Measurements from ENCODE around the gene SLC24A4. TPM values are rescaled to one million over a fixed set of nuclear protein-coding genes. Genes with fewer than 3 reads are reported as not detected.

SLC24A4 gene
- total RNA-seq, 1 donor from 2014 or later, result 0.82 TPM

DNA sequence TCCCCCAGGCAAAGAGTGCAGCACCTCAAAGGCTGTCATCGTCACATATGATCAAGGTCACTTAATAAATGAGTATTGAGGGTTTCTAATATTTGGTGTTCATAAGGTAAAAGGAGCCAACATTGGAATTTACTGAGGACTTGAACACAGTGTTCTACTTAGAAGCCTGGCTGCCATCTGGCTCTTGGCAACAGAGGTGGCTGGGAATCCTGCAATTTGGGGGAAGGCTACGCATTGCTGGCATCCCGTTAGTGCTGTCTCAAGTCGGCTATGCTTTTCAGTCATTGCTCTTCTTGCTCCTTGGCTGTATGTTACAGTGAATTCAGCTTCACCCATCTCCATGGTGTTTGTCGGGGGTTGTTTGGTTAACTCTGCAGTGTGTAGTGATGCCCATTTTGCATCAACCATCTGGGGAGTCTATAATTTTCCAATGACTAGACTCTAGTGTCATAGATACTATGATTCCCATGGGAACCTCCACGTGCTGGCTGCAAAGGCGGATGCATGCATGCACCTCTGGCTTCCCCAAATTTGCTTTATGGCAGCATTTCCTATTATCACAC lies 12.9 kb upstream of the SLC24A4 start:
- H3K4me3 Mint-ChIP-seq, result no peak overlapping the region
- no peaks in the 10 kb centered on the region for H3K4me1 Mint-ChIP-seq (ENCODE audit: unreplicated experiment)
- DNase-seq (ENCODE audit: extremely low spot score, unreplicated experiment), result no peak
- H3K36me3 Mint-ChIP-seq, result no peaks in the 10 kb centered on the region
- TF ChIP-seq, protein P1, sequence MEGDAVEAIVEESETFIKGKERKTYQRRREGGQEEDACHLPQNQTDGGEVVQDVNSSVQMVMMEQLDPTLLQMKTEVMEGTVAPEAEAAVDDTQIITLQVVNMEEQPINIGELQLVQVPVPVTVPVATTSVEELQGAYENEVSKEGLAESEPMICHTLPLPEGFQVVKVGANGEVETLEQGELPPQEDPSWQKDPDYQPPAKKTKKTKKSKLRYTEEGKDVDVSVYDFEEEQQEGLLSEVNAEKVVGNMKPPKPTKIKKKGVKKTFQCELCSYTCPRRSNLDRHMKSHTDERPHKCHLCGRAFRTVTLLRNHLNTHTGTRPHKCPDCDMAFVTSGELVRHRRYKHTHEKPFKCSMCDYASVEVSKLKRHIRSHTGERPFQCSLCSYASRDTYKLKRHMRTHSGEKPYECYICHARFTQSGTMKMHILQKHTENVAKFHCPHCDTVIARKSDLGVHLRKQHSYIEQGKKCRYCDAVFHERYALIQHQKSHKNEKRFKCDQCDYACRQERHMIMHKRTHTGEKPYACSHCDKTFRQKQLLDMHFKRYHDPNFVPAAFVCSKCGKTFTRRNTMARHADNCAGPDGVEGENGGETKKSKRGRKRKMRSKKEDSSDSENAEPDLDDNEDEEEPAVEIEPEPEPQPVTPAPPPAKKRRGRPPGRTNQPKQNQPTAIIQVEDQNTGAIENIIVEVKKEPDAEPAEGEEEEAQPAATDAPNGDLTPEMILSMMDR (conservative IDR thresholded peaks at IDR 0.05), result no peak
- H3K27me3 Mint-ChIP-seq, result peaks cover 17% of the 10 kb centered on the region
- H3K9me3 Mint-ChIP-seq, result no peaks in the 10 kb centered on the region
- H3K27ac Mint-ChIP-seq, result no peak overlapping the region

DNA sequence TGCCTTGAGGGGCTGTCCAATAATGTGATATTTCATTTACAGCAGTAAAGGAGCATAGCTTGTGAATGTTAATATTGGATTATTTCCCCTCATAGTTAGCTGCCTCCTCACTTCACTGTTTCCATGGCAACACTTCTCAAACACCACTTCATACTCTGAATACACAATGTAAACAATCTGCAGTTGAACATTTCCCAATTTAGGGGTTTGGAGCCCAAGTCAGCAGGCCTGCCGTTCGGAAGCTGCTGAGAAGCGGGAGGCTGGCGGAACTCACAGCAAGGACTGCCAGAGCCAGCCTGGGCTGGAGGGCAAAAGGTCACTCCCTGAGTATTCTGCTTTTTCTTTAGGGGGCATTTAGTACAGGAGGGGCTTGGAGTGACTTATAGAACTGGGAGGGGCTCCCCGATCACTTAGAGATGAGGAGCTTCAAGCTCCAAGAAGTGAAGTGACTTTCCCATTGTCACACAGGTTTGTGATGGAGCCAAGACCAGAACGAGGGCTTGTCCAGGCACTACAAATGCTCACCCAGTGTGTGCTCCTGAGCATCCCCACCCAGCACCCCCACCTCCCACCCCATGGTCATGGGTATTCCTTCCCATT lies 12.1 kb upstream of the SLC24A4 start:
- no peak for DNase-seq (ENCODE audit: extremely low spot score, unreplicated experiment)
- TF ChIP-seq, protein P1 (conservative IDR thresholded peaks at IDR 0.05), result no peak
- H3K27me3 Mint-ChIP-seq, result peaks cover 17% of the 10 kb centered on the region
- no peak overlapping the region for H3K27ac Mint-ChIP-seq
- H3K4me3 Mint-ChIP-seq, result no peak overlapping the region
- H3K36me3 Mint-ChIP-seq, result no peaks in the 10 kb centered on the region
- H3K4me1 Mint-ChIP-seq (ENCODE audit: unreplicated experiment), result no peaks in the 10 kb centered on the region
- H3K9me3 Mint-ChIP-seq, result no peaks in the 10 kb centered on the region

DNA sequence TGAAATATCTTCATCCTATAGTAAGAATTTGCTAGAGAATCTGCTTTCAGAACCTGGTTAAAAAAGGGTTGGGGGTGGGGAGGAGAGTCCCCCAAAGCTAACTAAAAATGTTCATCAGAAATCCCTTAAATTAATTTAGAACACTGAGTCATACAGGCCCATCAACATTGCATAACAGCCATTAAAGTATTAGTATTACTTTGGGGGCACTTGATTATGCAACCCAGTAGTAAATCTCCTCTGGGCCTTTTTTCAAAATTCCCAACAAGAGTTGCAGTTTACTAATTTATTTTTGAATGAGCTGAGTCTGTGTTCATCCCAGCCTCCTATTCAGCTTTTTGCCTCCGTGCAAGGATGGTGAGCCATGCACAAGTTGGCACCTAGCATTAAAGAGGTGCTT lies 8.8 kb upstream of the SLC24A4 start:
- DNase-seq (ENCODE audit: extremely low spot score, unreplicated experiment), result no peak
- TF ChIP-seq, protein P1 (conservative IDR thresholded peaks at IDR 0.05), result no peak
- H3K27me3 Mint-ChIP-seq, result peaks cover 37% of the 10 kb centered on the region
- no peaks in the 10 kb centered on the region for H3K9me3 Mint-ChIP-seq
- no peaks in the 10 kb centered on the region for H3K36me3 Mint-ChIP-seq
- no peak overlapping the region for H3K4me3 Mint-ChIP-seq
- no peaks in the 10 kb centered on the region for H3K4me1 Mint-ChIP-seq (ENCODE audit: unreplicated experiment)
- H3K27ac Mint-ChIP-seq, result no peak overlapping the region

DNA sequence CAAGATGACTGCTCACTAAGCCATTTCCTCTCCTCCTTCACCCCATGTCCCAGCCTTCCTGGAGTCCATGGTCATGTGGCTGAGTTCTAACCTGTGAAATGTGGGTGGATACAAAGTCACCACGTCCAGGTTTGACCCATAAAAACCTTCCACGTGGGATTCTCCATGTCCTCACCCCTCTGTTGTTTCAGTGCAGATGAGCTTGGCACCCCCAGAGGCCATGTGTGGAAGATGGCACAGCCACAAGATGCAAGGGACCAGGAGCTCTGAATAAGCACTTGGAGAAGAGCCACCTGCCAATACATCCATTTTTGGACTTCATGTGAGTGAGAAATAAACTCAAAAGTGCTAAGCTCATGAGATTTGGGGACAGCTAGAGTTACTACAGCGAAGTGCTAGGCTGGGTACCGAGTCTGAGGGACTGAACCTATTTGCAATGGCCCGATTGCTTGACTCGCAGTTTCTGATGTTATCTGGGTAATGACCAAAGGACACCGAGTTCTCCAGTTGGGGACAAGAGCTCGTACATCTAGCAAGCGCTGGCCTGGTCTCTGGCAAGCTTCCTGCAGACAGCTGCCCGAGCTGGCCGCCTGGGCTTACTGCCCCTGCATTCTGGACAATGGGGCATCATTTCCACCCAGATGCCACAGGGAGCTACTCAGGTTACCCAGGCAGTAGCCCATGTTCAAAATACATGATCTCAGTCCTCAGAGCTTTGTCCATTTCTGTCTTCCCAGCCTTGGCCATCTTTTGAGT lies 7.7 kb upstream of the SLC24A4 start:
- H3K9me3 Mint-ChIP-seq, result no peaks in the 10 kb centered on the region
- H3K27ac Mint-ChIP-seq, result no peak overlapping the region
- H3K36me3 Mint-ChIP-seq, result no peaks in the 10 kb centered on the region
- H3K27me3 Mint-ChIP-seq, result peaks cover 47% of the 10 kb centered on the region
- TF ChIP-seq, protein P1 (conservative IDR thresholded peaks at IDR 0.05), result no peak
- H3K4me3 Mint-ChIP-seq, result no peak overlapping the region
- H3K4me1 Mint-ChIP-seq (ENCODE audit: unreplicated experiment), result no peaks in the 10 kb centered on the region
- no peak for DNase-seq (ENCODE audit: extremely low spot score, unreplicated experiment)

DNA sequence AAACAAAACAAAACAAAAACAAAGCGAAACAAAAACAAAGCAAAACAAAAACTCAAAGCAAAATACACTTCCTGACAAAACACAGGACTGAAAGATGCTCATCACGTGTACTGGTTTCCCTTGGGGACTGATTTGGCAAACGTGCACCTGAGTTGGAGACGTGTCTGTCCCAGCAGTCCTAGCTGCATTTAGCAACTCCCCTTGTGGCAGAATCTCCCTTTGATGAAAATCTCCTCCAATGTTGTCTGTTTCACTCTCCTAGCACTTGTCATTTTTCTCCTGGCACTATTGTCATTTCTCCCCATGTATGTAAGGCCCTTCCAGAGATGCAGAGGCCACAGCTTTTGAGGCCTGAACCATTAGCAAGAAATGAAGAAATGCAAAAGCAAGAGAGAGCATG lies 6.8 kb upstream of the SLC24A4 start:
- Mint-ChIP-seq H3K27ac (no peak overlapping the region), H3K4me3 (no peak overlapping the region), H3K36me3 (no peaks in the 10 kb centered on the region), H3K9me3 (no peaks in the 10 kb centered on the region), H3K27me3 (peaks cover 57% of the 10 kb centered on the region), H3K4me1 (ENCODE audit: unreplicated experiment) (no peaks in the 10 kb centered on the region)
- TF ChIP-seq, protein P1 (conservative IDR thresholded peaks at IDR 0.05), result no peak
- no peak for DNase-seq (ENCODE audit: extremely low spot score, unreplicated experiment)
